ENCODE measurements around the gene NSG1.

The NSG1 gene

GRCh38 chr4:4440333-4441061 lies 53.6 kb downstream of the NSG1 start:
- Histone ChIP-seq H3K4me3 (ENCODE audit: extremely low read depth, insufficient read depth, low read length, poor library complexity, severe bottlenecking) (no peak overlapping the region), H3K9me3 (ENCODE audit: control insufficient read depth, low read length) (no peaks in the 10 kb centered on the region), H3K36me3 (ENCODE audit: control insufficient read depth, insufficient read depth, low read length) (peaks cover 14% of the 10 kb centered on the region), H3K27ac (ENCODE audit: low read depth, low read length, severe bottlenecking) (no peak overlapping the region), H3K4me1 (ENCODE audit: control insufficient read depth, insufficient read depth, low read length, poor library complexity, severe bottlenecking) (peaks cover 6% of the 10 kb centered on the region)
- 86 to 100% methylated on average over 1 of the region's 2 CpGs for WGBS, 2 experiments (ENCODE audit: insufficient coverage in 2 of 2)

- WGBS, 2 experiments (ENCODE audit: insufficient coverage in 2 of 2) = 33% methylated on average over 1 of the region's 2 CpGs; no CpG with 5 or more reads in 1 of the 2 experiments
- peak overlapping the region; percentile 51 for H3K27ac ChIP-seq (ENCODE audit: low read depth, low read length, severe bottlenecking)
- no peak overlapping the region for H3K4me3 ChIP-seq (ENCODE audit: extremely low read depth, insufficient read depth, low read length, poor library complexity, severe bottlenecking)
- no peaks in the 10 kb centered on the region for H3K9me3 ChIP-seq (ENCODE audit: control insufficient read depth, low read length)
- H3K36me3 ChIP-seq (ENCODE audit: control insufficient read depth, insufficient read depth, low read length) = no peaks in the 10 kb centered on the region
- H3K4me1 ChIP-seq (ENCODE audit: control insufficient read depth, insufficient read depth, low read length, poor library complexity, severe bottlenecking) = peaks cover 6% of the 10 kb centered on the region
Measured at GRCh38 chr4:4443821-4444220, 56.9 kb downstream of the NSG1 start.

GRCh38 chr4:4446434-4446833 lies 59.5 kb downstream of the NSG1 start:
- Histone ChIP-seq H3K27ac (ENCODE audit: low read depth, low read length, severe bottlenecking) (no peak overlapping the region), H3K36me3 (ENCODE audit: control insufficient read depth, insufficient read depth, low read length) (peaks cover 3% of the 10 kb centered on the region), H3K4me3 (ENCODE audit: extremely low read depth, insufficient read depth, low read length, poor library complexity, severe bottlenecking) (no peak overlapping the region), H3K9me3 (ENCODE audit: control insufficient read depth, low read length) (no peaks in the 10 kb centered on the region), H3K4me1 (ENCODE audit: control insufficient read depth, insufficient read depth, low read length, poor library complexity, severe bottlenecking) (peaks cover 6% of the 10 kb centered on the region)

GRCh38 chr4:4455210-4455865 lies 68.4 kb downstream of the NSG1 start:
- Histone ChIP-seq H3K4me1 (ENCODE audit: control insufficient read depth, insufficient read depth, low read length, poor library complexity, severe bottlenecking) (peaks cover 29% of the 10 kb centered on the region), H3K4me3 (ENCODE audit: extremely low read depth, insufficient read depth, low read length, poor library complexity, severe bottlenecking) (no peak overlapping the region), H3K9me3 (ENCODE audit: control insufficient read depth, low read length) (no peaks in the 10 kb centered on the region), H3K36me3 (ENCODE audit: control insufficient read depth, insufficient read depth, low read length) (peaks cover 62% of the 10 kb centered on the region), H3K27ac (ENCODE audit: low read depth, low read length, severe bottlenecking) (peak overlapping the region; percentile 23)
- 94 to 97% methylated on average over 5 of the region's 5 CpGs for whole genome bisulfite sequencing, 2 experiments (ENCODE audit: insufficient coverage in 2 of 2)

GRCh38 chr4:4456351-4456750 lies 69.4 kb downstream of the NSG1 start:
- peaks cover 60% of the 10 kb centered on the region for H3K36me3 ChIP-seq (ENCODE audit: control insufficient read depth, insufficient read depth, low read length)
- no peak overlapping the region for H3K4me3 ChIP-seq (ENCODE audit: extremely low read depth, insufficient read depth, low read length, poor library complexity, severe bottlenecking)
- H3K9me3 ChIP-seq (ENCODE audit: control insufficient read depth, low read length) = no peaks in the 10 kb centered on the region
- 78 to 93% methylated on average over 6 to 7 of the region's 7 CpGs for WGBS, 2 experiments (ENCODE audit: insufficient coverage in 2 of 2)
- H3K27ac ChIP-seq (ENCODE audit: low read depth, low read length, severe bottlenecking) = no peak overlapping the region
- H3K4me1 ChIP-seq (ENCODE audit: control insufficient read depth, insufficient read depth, low read length, poor library complexity, severe bottlenecking) = peaks cover 29% of the 10 kb centered on the region

- 90 to 95% methylated on average over 2 to 3 of the region's 8 CpGs for WGBS, 2 experiments (ENCODE audit: insufficient coverage in 2 of 2)
- Histone ChIP-seq H3K27ac (ENCODE audit: low read depth, low read length, severe bottlenecking) (peak overlapping the region; percentile 70), H3K36me3 (ENCODE audit: control insufficient read depth, insufficient read depth, low read length) (peaks cover 53% of the 10 kb centered on the region)
Measured at GRCh38 chr4:4456816-4457578, 70.1 kb downstream of the NSG1 start.

GRCh38 chr4:4457803-4458553 lies 71.1 kb downstream of the NSG1 start:
- Histone ChIP-seq H3K4me1 (ENCODE audit: control insufficient read depth, insufficient read depth, low read length, poor library complexity, severe bottlenecking) (peaks cover 34% of the 10 kb centered on the region), H3K9me3 (ENCODE audit: control insufficient read depth, low read length) (no peaks in the 10 kb centered on the region), H3K4me3 (ENCODE audit: extremely low read depth, insufficient read depth, low read length, poor library complexity, severe bottlenecking) (no peak overlapping the region), H3K27ac (ENCODE audit: low read depth, low read length, severe bottlenecking) (peak overlapping the region; percentile 70), H3K36me3 (ENCODE audit: control insufficient read depth, insufficient read depth, low read length) (peaks cover 44% of the 10 kb centered on the region)
- WGBS, 2 experiments (ENCODE audit: insufficient coverage in 2 of 2) = 38 to 43% methylated on average over 1 to 2 of the region's 5 CpGs

More at GRCh38 chr4:4456816-4457578, 70.1 kb downstream of the NSG1 start:
- no peak overlapping the region for H3K4me3 ChIP-seq (ENCODE audit: extremely low read depth, insufficient read depth, low read length, poor library complexity, severe bottlenecking)
- H3K4me1 ChIP-seq (ENCODE audit: control insufficient read depth, insufficient read depth, low read length, poor library complexity, severe bottlenecking) = peaks cover 29% of the 10 kb centered on the region
- H3K9me3 ChIP-seq (ENCODE audit: control insufficient read depth, low read length) = no peaks in the 10 kb centered on the region

GRCh38 chr4:4459181-4459580 lies 72.3 kb downstream of the NSG1 start:
- Histone ChIP-seq H3K27ac (ENCODE audit: low read depth, low read length, severe bottlenecking) (no peak overlapping the region), H3K36me3 (ENCODE audit: control insufficient read depth, insufficient read depth, low read length) (peaks cover 36% of the 10 kb centered on the region), H3K4me1 (ENCODE audit: control insufficient read depth, insufficient read depth, low read length, poor library complexity, severe bottlenecking) (peaks cover 42% of the 10 kb centered on the region), H3K9me3 (ENCODE audit: control insufficient read depth, low read length) (no peaks in the 10 kb centered on the region), H3K4me3 (ENCODE audit: extremely low read depth, insufficient read depth, low read length, poor library complexity, severe bottlenecking) (no peak overlapping the region)
- 91 to 92% methylated on average over 4 to 5 of the region's 5 CpGs for WGBS, 2 experiments (ENCODE audit: insufficient coverage in 2 of 2)

- 100% methylated on average over 2 to 3 of the region's 6 CpGs for WGBS, 2 experiments (ENCODE audit: insufficient coverage in 2 of 2)
- Histone ChIP-seq H3K36me3 (ENCODE audit: control insufficient read depth, insufficient read depth, low read length) (peaks cover 31% of the 10 kb centered on the region), H3K4me1 (ENCODE audit: control insufficient read depth, insufficient read depth, low read length, poor library complexity, severe bottlenecking) (peaks cover 34% of the 10 kb centered on the region), H3K4me3 (ENCODE audit: extremely low read depth, insufficient read depth, low read length, poor library complexity, severe bottlenecking) (no peak overlapping the region), H3K27ac (ENCODE audit: low read depth, low read length, severe bottlenecking) (no peak overlapping the region), H3K9me3 (ENCODE audit: control insufficient read depth, low read length) (no peaks in the 10 kb centered on the region)
Measured at GRCh38 chr4:4460759-4461158, 73.9 kb downstream of the NSG1 start.

GRCh38 chr4:4461178-4461577 lies 74.3 kb downstream of the NSG1 start:
- Histone ChIP-seq H3K27ac (ENCODE audit: low read depth, low read length, severe bottlenecking) (no peak overlapping the region), H3K9me3 (ENCODE audit: control insufficient read depth, low read length) (no peaks in the 10 kb centered on the region), H3K4me3 (ENCODE audit: extremely low read depth, insufficient read depth, low read length, poor library complexity, severe bottlenecking) (no peak overlapping the region), H3K36me3 (ENCODE audit: control insufficient read depth, insufficient read depth, low read length) (peaks cover 31% of the 10 kb centered on the region), H3K4me1 (ENCODE audit: control insufficient read depth, insufficient read depth, low read length, poor library complexity, severe bottlenecking) (peaks cover 30% of the 10 kb centered on the region)
